Mammary epithelial cell (primary cell): ENCODE measurements around the gene E2F1.

ENCODE experiments used
- EZH2 ChIP-seq: IDR thresholded peaks from 2 replicates; pipeline ENCODE4 v1.6.1; 2012; ENCODE audit warnings: low read length, inconsistent platforms, borderline replicate concordance
- TF ChIP-seq, protein P1 (sequence below), 2 donors: IDR thresholded peaks in 1 of 2; conservative IDR thresholded peaks in 1 of 2; 2 replicates each; pipeline ENCODE4 v1.5.1; 2011 to 2012; ENCODE audit warnings: inconsistent platforms in 2 of 2, low read length in 2 of 2, mild to moderate bottlenecking in 2 of 2, control low read depth in 1 of 2, low read depth in 1 of 2; ENCODE audit not compliant: insufficient read depth in 1 of 2; ENCODE audit errors: extremely low read depth in 1 of 2

- TF ChIP-seq, protein P1, sequence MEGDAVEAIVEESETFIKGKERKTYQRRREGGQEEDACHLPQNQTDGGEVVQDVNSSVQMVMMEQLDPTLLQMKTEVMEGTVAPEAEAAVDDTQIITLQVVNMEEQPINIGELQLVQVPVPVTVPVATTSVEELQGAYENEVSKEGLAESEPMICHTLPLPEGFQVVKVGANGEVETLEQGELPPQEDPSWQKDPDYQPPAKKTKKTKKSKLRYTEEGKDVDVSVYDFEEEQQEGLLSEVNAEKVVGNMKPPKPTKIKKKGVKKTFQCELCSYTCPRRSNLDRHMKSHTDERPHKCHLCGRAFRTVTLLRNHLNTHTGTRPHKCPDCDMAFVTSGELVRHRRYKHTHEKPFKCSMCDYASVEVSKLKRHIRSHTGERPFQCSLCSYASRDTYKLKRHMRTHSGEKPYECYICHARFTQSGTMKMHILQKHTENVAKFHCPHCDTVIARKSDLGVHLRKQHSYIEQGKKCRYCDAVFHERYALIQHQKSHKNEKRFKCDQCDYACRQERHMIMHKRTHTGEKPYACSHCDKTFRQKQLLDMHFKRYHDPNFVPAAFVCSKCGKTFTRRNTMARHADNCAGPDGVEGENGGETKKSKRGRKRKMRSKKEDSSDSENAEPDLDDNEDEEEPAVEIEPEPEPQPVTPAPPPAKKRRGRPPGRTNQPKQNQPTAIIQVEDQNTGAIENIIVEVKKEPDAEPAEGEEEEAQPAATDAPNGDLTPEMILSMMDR (conservative IDR thresholded peaks at IDR 0.05 in 1 of 2, IDR thresholded peaks at IDR 0.05 in 1 of 2; ENCODE audit: extremely low read depth in 1 of 2, insufficient read depth in 1 of 2, low read depth in 1 of 2, low read length in 2 of 2) = no peak
- TF ChIP-seq EZH2 = no peak
Observed at GRCh38 chr20:33688938-33689424, 2.8 kb upstream of the E2F1 start.
